Measurements from ENCODE around the gene SLC44A2.

Gene SLC44A2

DNA sequence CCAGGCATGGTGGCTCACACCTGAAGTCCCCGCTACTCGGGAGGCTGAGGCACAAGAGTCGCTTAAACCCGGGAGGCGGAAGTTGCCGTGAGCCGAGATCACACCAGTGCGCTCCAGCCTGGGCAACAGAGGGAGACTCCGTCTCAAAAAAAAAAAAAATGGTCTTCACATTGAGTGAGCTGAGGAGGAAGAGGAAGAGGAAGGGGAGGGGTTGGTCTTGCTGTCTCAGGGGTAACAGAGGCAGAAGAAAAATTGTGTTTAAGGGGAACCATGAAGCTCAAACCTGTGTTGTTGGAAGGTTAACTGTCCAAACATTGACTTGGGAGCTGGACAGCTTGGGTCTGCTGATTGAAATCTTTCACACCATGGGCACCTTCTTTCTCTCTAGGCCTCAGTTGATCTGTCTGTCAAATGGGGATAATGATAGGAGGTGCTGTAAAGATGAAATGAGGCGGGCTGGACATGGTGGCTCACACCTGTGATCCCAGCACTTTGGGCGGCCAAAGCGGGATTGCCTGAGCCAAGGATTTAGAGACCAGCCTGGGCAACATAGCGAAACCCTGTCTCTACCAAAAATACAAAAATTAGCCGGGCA lies 9.8 kb upstream of the SLC44A2 start:
- DNase-seq (ENCODE audit: low read depth) = no peak

- peak; percentile 70 for DNase-seq (ENCODE audit: low read depth)
Observed at GRCh38 chr19:10617409-10618121, 7.8 kb upstream of the SLC44A2 start.

- no peak for DNase-seq (ENCODE audit: low read depth)
Observed at GRCh38 chr19:10618846-10619245, 6.5 kb upstream of the SLC44A2 start.

DNA sequence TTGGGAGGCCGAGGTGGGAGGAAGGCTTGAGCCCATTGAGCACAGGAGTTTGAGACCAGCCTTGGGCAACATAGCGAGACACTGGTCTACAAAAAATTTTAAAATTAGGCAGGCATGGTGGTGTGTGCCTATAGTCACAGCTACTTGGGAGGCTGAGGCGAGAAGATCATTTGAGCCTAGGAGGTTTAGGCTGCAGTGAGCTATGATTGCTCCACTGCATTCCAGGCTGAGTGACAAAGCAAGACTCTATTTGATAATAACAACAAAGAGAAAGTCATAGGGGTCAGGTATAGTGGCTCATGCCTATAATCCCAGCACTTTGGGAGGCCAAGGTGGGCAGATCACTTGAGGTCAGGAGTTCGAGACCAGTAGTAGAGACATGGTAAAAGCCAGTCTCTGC lies 4.6 kb upstream of the SLC44A2 start:
- no peak for DNase-seq (ENCODE audit: low read depth)

DNA sequence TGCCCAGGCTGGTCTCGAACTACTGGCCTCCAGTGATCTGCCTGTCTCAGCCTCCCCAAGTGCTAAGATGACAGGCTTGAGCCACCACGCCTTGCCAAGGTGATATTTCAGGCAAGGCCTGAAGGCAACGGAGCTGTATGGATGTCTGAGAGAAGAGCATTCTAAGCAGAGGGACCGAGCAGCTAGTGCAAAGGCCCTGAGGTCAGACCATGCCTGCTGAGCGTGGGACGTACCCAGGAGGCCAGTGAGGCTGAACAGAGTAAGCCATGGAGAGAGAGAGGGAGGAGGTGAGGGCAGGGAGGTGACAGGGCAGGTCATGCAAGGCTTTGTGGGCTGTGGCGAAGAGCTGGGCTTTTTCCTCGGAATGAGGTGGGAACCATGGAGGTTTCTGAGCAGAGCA lies 3.4 kb upstream of the SLC44A2 start:
- no peak for DNase-seq (ENCODE audit: low read depth)

- DNase-seq (ENCODE audit: low read depth) = no peak
Observed at GRCh38 chr19:10624585-10624984, 768 bp upstream of the SLC44A2 start.

- DNase-seq (ENCODE audit: low read depth) = no peak
Observed at GRCh38 chr19:10625762-10626138, 397 bp downstream of the SLC44A2 start.

GRCh38 chr19:10631874-10632273 lies 6.5 kb downstream of the SLC44A2 start:
- DNase-seq (ENCODE audit: low read depth) = no peak

DNA sequence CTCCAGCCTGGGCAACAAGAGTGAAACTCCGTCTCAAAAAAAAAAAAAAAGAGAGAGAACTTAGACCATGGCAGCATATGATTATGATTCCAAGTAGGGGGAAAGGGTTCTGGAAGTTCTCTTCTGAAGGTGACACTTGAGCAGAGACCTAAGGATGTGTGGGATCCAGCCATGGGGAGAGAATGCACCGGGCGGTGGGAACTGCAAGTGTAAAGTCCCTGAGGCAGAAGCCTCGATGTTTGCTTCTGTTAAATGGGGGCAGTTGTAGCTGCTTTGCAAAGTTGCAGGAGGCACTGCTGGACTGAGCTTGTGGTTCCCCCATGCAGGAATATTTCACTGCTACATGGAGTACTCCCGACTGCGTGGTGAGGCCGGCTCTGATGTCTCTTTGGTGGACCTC lies 9.1 kb downstream of the SLC44A2 start:
- no peak for DNase-seq (ENCODE audit: low read depth)

- no peak for DNase-seq (ENCODE audit: low read depth)
Observed at GRCh38 chr19:10634963-10635362, 9.6 kb downstream of the SLC44A2 start.

DNA sequence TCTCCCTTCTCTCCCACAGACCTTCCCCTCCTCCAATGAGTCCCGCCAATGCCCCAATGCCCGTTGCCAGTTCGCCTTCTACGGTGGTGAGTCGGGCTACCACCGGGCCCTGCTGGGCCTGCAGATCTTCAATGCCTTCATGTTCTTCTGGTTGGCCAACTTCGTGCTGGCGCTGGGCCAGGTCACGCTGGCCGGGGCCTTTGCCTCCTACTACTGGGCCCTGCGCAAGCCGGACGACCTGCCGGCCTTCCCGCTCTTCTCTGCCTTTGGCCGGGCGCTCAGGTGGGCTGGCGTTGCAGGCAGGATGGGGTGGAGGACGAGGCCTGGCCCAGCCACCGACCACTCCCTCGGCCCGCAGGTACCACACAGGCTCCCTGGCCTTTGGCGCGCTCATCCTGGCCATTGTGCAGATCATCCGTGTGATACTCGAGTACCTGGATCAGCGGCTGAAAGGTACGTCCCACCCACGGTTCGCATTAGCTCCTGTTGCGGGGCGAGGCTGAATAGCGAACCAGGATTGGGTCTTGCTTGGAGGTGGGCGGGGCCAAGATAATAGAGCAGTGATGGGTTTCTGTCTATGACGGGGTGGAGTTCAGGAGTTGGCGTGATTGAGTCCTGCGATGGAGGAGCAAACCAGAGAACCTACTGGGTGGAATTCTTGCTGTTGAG lies 11.1 kb downstream of the SLC44A2 start:
- no peak for DNase-seq (ENCODE audit: low read depth)

- DNase-seq (ENCODE audit: low read depth) = no peak
Observed at GRCh38 chr19:10637894-10638293, 12.5 kb downstream of the SLC44A2 start.

GRCh38 chr19:10639836-10640235 lies 14.5 kb downstream of the SLC44A2 start:
- no peak for DNase-seq (ENCODE audit: low read depth)

GRCh38 chr19:10640361-10640760 lies 15.0 kb downstream of the SLC44A2 start:
- DNase-seq (ENCODE audit: low read depth) = no peak

- DNase-seq (ENCODE audit: low read depth) = no peak
Observed at GRCh38 chr19:10641248-10641647, 15.9 kb downstream of the SLC44A2 start.

DNA sequence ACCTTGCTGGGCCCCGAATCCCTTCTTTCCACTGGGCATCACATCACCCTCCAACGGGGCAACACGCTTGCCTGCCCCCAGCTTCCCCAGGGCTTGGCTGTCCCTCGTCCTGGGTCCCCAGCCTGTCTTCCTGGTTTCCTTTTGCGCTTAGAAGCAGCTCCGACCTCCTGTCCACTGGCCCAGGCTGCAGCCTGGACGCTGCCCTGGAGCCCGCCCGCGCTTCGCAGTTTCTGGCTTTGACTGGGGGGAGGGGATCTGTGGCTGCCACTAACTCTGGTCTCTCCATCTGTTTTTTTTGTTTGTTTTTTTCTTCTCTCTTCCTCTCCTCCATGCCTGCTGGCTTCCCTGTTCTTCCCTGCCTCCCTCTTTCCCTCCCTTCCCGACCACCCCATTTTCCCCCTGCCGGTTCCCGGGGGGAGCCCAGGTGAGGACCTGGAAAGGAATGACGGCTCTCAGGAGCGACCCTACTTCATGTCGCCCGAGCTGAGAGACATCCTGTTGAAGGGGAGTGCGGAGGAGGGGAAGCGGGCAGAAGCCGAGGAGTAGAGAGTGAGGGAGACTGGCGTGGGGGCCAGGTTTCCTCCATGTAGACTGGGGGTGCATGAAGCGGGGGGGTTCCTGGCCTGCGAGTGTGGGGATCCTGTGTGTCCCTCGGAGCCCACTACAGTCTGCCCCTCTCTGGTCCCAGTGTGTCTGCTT lies 17.3 kb downstream of the SLC44A2 start:
- no peak for DNase-seq (ENCODE audit: low read depth)

DNA sequence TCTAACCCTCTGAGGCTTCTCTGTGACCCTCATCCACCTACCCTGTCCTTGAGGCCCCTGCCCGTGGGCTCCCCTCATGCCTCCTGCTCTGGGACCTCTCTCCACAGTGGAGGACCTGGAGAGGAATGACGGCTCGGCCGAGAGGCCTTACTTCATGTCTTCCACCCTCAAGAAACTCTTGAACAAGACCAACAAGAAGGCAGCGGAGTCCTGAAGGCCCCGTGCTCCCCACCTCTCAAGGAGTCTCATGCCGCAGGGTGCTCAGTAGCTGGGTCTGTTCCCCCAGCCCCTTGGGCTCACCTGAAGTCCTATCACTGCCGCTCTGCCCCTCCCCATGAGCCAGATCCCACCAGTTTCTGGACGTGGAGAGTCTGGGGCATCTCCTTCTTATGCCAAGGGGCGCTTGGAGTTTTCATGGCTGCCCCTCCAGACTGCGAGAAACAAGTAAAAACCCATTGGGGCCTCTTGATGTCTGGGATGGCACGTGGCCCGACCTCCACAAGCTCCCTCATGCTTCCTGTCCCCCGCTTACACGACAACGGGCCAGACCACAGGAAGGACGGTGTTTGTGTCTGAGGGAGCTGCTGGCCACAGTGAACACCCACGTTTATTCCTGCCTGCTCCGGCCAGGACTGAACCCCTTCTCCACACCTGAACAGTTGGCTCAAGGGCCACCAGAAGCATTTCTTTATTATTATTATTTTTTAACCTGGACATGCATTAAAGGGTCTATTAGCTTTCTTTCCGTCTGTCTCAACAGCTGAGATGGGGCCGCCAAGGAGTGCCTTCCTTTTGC lies 18.0 kb downstream of the SLC44A2 start:
- DNase-seq (ENCODE audit: low read depth) = no peak

GRCh38 chr19:10643968-10644259 lies 18.6 kb downstream of the SLC44A2 start:
- no peak for DNase-seq (ENCODE audit: low read depth)

GRCh38 chr19:10644260-10645007 lies 19.1 kb downstream of the SLC44A2 start:
- DNase-seq (ENCODE audit: low read depth) = no peak

- DNase-seq (ENCODE audit: low read depth) = no peak
Observed at GRCh38 chr19:10646456-10647159, 21.3 kb downstream of the SLC44A2 start.

GRCh38 chr19:10648360-10648759 lies 23.0 kb downstream of the SLC44A2 start:
- DNase-seq (ENCODE audit: low read depth) = no peak

Data from HS-27A (cell line).